ENCODE measurements around the gene RND2.
A peak's percentile ranks its signal among the peaks of the same experiment; 100 is the strongest.

RND2 gene

DNA sequence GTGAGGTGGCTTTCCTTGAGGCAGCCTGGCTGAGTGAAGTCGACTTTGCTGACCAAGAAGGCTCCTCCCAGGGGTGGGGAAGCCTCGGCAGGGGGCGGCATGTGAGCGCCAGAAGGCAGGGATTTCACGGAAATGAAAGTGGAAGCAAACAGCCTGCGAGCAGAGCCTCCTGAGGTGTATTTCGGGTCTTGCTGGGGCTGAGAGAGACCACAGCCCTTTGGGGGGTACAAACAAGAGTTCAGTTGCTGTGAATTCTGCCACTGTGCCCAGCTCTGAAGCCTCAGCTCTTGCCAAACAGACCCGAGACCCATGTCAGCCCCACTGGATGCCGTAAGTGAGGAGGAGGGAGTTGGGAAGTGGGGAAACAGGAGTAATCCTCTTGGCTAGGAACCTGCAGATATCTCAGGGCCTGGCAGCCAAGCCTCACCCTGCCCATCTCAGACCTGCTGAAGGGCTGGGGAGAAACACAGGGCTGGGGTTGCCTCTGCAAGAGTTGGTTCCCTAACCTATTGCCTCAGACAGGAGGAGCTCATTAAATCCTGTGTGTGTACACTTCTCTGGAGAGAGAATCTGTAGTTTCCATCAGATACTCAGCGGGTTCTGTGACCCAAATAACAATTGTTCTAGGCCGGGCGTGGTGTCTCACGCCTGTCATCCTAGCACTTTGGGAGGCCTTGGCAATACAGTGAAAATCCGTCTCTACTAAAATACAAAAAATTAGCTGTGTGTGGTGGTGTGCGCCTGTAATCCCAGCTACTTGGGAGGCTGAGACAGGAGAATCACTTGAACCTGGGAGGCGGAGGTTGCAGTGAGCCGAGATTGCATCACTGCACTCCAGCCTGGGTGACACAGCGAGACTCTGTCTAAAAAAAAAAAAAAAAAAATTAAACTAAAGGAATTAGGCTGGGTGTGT, 18.1 kb upstream of the RND2 start, which contains the start of gene IFI35:
Gene IFI35, plus strand, starts transcription at position 146 of the 913 bp plus-strand sequence. Its CDS starts 164 bp downstream, at position 310.
- DNase-seq, result peak; percentile 92

GRCh38 chr17:43010667-43011308, 14.2 kb upstream of the RND2 start:
- peak; percentile 79 for DNase-seq

GRCh38 chr17:43011728-43012472, 13.1 kb upstream of the RND2 start:
- no peak for DNase-seq

DNA sequence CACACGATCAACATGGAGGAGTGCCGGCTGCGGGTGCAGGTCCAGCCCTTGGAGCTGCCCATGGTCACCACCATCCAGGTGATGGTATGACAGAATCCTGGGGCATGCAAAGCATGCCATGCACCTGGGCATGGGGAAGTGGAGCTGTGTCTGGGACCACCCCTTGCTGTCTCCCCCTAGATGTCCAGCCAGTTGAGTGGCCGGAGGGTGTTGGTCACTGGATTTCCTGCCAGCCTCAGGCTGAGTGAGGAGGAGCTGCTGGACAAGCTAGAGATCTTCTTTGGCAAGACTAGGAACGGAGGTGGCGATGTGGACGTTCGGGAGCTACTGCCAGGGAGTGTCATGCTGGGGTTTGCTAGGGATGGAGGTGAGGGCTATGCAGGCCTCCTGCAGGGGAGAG, 11.7 kb upstream of the RND2 start:
- no peak for DNase-seq

DNA sequence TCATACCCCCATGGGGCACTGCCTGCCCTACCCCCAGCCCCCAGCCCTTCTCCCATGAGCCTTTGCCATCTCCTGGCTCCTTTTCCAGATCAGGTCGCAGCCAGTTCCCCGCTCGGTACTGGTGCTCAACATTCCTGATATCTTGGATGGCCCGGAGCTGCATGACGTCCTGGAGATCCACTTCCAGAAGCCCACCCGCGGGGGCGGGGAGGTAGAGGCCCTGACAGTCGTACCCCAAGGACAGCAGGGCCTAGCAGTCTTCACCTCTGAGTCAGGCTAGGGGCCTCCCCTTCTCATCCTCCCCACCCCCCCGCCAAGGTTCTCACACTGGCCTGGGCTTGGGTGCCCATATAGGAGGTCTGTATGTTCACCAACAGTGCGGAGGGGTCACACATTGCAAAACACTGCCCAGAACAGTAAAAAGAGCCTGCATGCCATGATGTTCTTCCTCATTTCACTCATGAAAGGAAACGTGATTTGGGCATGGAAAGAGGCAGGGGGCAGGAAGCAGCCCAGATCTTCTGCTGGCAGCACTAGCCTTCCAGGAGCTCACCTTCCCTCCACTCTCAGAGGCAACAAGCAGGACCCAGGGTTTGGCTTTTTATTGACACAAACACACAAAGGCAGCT, 10.9 kb upstream of the RND2 start:
- no peak for DNase-seq

DNA sequence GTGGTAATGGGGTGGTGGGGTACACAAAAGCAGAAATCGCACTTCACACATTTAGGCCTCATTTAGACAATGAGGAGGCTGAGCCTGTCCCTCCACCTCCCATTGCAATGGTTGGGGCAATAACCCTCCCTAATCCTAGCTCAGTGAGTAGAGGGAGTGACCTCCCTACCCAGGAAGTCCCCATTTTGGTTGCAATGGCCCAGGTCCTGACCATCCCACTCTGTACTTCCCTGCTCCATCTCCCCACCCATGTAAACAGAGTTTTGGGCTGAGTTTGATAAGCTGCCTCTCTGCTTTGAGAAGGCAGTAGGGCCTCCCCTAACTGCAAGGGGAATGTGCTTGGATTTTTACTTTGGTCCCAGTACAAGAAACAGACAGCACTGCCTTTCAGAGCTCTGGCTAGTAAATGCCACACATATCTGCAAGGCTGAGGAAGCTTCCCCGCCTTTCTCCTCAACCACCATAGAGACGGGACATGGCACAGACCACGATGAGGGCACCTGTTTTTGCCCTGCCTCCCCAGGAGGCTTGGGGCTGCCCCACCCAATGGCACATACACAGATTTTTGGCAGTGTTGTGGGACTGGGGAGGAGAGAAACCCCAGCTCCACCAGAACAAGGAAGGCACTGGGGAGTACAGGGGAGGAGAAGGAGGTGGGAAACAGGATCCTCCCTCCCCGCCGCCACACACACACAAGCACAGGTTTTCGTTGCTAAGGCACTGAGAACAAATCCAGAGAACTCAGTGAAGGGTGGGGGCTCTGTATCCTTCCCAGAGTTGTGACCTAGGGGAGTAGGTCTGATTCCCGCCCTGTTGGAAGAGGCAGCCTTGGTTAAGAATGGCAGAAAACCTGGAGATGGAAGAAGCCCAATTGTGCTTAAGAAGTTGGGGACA, 10.1 kb upstream of the RND2 start:
- DNase-seq, result no peak

GRCh38 chr17:43015579-43015978, 9.5 kb upstream of the RND2 start:
- no peak for DNase-seq

GRCh38 chr17:43016216-43016615, 8.8 kb upstream of the RND2 start:
- DNase-seq, result no peak

GRCh38 chr17:43018008-43018853, 6.8 kb upstream of the RND2 start:
- peak; percentile 81 for DNase-seq

DNA sequence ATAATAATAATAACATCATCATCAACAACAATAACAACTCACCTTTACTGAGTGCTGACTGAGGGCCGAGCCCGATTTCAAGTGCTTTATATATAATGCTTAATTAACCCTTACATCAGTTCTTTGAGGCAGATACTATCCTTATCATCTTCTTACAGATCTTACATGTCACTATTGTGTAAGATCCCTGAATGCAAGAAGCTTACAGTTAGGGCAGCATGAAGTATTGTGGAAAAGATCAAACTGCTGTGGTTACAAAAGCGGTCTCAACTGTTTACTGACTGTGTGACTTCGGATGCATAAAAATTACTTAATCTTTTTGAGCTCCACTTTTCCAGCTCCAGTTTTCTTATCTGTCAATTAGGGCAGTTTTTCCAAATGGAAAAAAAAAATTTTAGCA, 6.1 kb upstream of the RND2 start:
- DNase-seq, result no peak

GRCh38 chr17:43019418-43019817, 5.6 kb upstream of the RND2 start:
- no peak for DNase-seq

- DNase-seq, result peak; percentile 86
These were observed 4.9 kb upstream of the RND2 start for GRCh38 chr17:43020030-43020621.

GRCh38 chr17:43020789-43021740, 4.0 kb upstream of the RND2 start:
- peak; percentile 95 for DNase-seq

DNA sequence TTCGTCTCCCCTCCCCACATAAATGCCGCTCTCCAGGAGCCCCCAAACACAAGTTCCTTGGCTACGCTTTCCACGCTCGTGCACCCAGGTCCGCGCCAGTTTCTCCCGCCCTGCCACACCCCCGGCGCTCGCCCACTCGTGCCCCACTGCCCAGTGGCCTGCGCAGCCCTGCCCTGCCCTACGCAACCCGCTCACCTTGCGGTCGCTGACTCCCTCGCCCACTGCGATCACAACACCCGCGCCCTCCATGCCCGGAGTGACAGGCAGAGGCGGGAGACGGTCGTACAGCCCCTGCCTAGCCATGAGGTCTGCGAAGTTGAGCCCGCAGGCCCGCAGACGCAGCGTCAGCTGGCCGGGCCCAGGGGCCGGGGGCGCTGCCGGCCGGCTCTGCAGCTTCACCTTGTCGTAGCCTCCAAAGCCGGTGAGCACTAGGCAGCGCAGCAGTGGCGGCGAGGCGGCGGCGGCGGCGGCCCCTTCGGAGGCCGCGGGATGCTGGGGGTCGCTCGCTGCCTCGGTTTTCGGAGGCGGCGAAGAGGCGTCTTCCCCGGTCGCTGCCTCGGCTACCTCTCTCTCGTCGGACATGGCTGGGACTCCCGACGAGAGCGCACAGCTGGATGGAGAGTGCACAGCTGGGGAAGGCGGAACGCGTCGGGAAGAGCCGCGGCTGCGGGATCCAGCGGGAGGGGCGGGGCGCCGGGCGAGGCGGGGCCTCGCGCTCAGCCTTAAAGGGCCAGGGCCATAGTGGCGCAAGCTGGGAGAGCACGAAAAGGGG, 3.1 kb upstream of the RND2 start, which contains the start of gene VAT1:
Gene VAT1, minus strand, starts transcription at position 645 of the 772 bp plus-strand sequence. Its CDS starts 63 bp downstream, at position 582.
- peak; percentile 92 for DNase-seq

DNA sequence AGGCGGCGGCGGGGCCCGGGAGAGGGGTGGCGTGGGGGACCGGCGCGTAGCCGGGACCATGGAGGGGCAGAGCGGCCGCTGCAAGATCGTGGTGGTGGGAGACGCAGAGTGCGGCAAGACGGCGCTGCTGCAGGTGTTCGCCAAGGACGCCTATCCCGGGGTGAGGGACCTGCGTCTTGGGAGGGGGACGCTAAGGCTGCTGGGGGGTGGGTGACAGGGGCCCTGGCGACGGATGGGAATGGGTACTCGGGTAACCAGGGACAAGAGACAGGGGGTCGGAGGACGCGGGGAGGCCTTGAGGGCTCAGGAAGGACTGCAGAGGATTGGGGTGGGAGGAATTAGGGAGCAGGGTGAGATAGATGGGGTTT, 243 bp downstream of the RND2 start:
- no peak for DNase-seq

DNA sequence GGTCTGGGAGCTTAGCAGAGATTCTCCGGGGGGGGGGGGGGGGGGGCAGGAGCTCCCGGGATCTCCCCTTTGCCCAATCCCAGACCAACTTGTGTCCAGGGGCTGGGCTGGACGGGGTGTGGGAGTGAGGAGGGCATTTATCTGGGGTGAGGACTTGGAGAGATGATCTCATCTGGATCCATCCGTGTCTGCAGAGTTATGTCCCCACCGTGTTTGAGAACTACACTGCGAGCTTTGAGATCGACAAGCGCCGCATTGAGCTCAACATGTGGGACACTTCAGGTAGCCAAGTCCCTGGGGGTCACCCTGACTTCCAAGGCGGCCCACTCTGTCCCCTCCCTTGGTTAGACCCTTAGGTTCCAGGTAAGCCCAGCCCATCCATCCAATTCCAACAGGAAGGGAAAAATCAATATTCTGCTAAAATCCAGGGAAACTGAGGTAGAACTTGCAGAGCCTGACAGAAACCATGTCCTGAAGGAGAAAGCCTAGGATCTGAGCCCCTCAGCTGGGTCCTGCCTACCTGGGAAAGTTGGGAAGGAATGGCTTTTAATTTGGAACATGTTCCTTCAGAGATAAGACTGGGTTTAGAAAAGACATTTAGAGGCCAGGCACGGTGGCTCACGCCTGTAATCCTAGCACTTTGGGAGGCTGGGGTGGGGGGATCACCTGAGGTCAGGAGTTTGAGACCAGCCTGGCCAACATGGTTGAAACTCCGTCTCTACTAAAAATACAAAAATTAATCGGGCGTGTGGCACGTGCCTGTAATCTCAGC, 921 bp downstream of the RND2 start:
- no peak for DNase-seq

- no peak for DNase-seq
These were observed 1.6 kb downstream of the RND2 start for GRCh38 chr17:43026595-43026994.
